Iris pigment epithelial cell (primary cell): ENCODE results near the gene C1QL1.
A peak's percentile ranks its signal among the peaks of the same experiment; 100 is the strongest.

Experiments
- DNase-seq: peaks from one replicate; pipeline ENCODE4 v3.0.0-alpha.2; 2011; ENCODE audit warnings: low read depth

Gene C1QL1

DNA sequence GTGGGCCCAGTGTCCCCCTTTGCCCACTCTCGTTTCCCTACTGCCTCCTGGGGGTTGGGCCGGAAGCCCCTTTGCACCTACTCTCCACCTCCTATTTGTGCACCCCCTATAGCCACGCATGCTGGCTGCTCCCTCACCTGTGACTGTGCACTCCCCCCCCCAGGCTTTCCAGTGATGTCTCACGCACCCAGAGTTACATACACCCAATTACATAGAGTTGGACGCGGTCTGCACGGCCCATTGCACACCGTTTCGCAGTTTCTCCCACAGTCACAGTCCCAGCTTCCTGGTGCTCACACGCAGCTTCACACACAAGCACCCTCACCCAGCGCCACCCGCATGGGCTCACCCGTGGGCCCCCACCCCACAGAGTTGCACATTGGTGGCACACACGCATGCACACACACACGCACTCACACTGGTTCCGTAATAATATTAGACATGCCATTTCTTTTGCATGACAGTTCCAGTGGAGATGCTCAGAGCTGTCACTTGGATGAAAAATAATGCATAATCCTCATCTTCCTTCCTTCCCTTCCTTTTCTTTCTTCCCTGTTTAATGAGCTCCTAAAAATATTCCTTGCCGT, 21.5 kb upstream of the C1QL1 start:
- DNase-seq, result no peak

DNA sequence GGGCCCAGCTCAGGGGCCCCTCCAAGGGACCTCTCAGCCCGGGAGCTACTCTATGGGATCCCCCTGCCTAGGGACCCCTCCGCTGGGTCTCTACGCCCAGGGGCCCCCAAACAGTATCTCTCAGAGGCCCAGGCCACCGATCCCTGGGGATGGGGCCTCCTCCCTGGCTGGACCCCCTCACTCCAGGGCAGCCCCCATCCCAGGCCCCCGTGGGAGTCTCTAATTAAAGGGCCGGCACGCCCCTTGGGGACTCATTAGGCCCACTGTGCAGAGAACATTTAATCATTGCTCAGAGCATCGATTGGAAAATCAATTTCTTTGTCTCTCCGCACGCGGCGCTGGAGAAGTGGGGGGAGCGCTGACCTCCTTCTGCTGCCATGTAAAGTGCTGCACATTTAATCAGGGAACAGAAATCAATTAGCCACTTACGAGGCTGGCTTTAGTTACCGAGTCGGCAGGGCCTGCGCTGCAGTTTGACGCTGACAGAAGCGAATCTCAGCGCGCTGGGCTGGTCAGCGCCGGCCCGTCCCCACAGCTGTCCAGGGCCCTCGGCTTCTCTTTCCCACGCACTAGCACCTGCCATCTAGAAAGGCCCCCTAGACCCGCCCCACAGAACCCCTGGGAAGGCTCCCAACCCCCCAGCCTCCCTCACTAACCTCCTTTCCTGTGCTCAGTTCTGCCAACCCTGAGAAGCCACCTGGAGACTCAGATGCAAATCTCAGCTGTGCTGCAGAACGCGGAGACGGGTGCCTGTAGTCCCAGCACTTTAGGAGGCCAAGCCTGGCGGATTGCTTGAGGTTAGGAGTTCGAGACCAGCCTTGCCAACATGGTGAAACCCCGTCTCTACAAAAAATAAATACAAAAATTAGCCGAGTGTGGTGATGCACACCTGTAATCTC, 20.2 kb upstream of the C1QL1 start:
- no peak for DNase-seq

DNA sequence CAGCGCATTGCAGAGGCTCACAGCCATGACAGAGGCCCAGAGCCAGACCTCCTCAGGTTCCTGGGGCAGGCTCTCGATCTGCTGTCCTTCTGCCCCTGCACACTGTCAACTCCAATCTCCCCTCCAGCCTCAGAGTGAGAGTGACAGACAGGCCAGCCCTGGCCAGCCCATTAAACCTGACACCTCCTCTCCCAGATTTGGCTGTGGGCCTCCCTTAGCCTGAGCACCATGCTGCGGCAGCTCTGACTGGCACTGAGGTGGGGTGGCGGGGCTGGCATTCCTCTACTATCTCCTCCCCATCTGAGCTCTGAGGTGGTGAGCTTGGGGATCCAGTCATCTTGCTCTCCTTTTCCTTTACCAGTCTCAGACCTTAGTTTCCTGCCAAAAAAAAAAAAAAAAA, 15.5 kb upstream of the C1QL1 start:
- DNase-seq, result no peak

DNA sequence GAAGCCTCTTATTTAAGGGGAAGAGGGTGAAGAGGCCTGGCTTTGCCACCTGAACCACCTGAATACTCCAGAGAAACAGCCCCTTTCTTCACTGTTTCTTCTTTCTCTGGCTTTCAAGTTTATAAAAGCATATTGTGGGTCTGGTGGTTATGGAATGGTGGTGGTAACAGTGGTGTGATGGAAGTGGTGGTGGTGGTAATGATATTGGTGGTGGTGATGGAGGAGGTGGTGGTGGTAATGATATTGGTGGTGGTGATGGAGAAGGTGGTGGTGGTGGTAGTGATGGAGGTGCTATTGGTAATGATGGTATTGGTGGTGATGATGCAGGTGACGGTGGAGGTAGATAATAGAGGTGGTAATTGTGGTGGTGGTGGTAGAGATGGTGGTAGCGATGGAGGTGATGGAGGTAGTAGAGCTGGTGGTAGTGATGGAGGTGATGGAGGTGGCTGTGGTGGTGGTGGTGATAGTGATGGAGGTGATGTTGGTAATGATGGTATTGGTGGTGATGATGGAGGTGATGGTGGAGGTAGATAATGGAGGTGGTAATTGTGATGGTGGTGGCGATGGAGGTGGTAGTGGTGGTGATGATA, 14.1 kb upstream of the C1QL1 start:
- DNase-seq, result no peak

DNA sequence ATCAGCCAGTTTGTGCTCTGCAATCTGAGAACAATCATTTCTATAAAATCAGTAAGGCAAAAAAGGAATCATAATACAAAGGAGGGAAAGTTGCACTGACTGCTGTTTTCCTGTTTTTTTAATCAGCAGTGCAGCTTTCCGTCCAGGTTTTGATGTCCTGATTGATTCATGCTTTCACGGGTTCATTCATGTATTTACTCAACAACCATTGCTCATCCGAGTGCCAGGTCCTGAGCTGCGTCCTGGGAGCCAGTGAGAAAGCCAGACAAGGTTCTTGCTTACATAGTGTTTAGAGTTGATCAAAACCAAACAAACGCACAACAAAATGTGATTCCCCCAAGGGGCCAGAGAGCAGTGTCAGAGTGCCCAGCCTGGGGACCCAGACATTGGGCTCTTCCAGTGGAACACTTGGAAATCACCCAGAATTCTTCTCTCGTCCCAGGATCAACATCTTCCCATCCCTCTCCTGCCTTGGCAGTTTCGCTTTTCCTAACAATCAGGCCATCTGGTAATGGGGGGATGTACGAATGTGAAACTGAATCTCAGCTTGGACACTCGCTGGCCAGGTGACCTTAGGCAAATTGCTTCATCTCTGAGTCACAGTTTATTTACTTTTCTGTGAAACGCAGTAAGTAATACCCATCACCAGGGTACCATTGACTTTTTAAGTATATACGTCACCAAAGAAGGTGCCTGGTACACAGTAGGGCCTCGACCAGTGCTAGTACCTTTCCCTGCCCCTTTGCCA, 13.3 kb upstream of the C1QL1 start:
- peak; percentile 92 for DNase-seq

DNA sequence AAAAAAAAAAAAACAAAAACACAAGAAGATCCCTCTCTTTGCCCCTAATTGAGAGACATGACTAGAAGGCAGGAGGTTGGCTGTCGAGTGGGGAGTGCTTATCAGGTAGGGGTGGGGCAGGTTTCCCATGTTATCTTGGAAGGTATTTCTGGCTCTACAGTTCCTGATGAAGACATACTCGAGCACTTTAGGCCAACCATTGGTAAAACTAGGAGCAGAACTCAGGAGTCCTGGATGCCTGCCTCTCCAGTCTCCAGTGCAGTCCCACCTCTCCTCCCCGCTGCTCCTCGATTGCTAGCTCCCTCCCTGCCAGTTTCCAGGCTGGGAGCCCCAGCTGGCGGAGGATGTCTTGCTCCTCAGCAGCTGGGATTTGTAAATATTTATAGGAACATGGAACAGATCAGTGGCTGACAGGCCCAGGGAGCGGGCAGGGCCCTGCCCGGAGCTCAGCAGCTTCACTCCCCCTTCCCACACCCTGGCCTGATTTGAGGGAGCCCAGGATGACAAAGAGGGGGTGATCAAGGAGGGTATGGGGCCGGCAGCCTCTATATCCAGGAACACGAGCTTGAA, 11.4 kb upstream of the C1QL1 start:
- no peak for DNase-seq

DNA sequence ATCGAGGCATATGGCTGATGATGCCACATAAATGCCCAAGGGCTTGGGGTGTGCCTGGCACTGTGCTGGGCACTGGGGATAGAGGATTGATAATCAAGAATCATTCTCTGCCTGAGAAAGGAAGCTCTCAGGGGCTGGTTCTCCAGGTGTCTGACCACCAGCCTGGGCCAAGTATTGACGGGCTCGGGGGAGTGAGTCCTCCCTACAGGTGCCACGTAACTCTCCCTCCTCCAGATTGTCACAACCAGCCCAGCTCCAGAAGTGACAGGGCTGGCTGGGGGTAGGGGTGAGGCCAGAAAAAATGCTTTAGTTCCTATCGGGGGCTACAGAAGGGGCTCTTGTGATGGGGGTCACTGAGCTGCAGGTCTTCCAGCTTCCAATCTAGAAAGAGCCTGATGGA, 10.7 kb upstream of the C1QL1 start:
- no peak for DNase-seq

DNA sequence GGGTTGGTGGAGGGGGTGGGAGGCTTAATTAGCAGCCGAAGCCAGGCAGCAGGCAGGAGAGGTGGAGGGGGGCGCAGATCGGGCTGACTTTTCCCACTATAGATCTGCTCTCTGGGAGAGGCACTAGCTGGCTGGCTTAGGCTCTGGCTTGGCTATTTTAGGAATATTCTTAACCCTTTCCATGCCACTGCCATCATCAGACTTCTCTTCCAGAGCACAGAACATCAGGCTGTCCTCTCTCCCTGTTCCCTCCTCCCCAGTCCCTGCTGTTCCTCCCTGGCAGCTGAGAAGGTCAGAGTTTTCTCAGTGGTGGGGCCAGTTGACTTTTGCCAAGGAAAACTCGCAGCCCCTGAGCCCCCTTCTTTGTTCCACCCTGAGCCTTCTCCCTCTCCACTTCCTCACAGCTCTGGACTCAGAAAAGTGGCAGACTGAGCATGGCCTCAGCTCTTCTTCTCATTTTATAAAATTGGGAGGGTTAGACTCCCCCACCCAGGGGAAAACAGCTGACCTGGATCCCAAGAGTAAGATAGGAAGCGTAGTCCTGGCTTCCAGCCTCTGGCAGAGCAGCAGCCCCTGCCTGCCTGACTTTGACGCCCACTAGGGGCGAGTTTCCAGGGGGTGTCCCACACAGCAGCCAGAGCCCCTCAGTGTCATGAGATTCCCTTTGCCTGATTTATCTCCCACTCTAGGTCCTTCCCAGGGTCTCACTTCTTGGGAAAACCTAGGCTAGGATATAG, 9.9 kb upstream of the C1QL1 start:
- no peak for DNase-seq

DNA sequence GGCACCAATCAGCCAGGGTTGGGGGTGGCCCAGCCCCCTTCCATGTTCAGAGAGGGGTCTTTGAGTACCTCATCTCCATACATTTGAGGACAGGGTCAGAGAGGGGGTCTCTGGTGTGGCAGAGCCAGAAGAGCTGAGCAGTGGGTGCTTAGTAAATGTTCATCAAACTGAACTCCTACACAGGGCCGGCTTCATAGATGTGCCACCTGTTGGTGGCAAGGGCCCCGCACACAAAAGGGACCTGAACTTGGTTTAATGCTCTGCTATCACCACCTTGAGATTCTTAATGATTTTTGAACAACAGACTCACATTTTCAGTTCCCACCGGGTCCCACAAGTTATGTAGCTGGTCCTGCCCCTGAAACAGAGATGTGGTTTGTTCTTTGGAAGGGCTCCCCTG, 9.0 kb upstream of the C1QL1 start:
- DNase-seq, result no peak

DNA sequence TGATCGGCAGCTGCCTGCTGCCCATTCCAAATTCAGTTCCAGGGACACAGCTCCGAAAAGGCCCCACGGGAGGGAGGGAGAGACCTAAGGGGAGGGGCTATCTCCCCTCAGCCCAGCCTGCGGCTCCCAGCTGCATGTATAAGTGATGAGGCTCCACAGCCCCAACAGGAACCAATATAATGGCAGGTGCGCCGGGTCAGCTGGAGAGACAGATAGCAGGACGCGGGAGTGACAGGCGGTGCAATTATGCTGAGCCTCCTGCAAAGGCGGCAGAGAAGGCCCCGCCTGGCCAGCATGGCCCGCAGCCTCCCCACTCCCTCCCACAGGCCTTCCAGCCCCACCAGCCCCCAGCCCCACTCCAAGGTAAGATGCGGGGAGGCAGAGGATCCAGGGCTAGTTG, 8.1 kb upstream of the C1QL1 start:
- no peak for DNase-seq

DNA sequence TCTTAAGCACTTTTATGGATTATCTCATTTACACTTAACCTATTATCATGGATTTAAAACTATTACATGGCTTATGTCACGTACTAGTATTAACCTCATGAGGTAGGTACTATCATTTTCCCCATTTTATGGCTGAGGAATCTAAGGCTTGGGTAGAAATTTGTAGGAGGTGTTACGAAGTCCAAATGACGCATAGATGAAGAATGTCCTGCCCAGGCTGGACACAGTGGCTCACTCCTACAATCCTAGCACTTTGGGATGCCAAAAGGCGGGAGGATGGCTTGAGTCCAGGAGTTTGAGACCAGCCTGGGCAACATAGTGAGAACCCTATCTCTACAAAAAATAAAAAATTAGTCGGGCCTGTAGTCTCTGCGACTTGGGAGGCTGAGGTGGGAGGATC, 4.8 kb upstream of the C1QL1 start:
- no peak for DNase-seq

DNA sequence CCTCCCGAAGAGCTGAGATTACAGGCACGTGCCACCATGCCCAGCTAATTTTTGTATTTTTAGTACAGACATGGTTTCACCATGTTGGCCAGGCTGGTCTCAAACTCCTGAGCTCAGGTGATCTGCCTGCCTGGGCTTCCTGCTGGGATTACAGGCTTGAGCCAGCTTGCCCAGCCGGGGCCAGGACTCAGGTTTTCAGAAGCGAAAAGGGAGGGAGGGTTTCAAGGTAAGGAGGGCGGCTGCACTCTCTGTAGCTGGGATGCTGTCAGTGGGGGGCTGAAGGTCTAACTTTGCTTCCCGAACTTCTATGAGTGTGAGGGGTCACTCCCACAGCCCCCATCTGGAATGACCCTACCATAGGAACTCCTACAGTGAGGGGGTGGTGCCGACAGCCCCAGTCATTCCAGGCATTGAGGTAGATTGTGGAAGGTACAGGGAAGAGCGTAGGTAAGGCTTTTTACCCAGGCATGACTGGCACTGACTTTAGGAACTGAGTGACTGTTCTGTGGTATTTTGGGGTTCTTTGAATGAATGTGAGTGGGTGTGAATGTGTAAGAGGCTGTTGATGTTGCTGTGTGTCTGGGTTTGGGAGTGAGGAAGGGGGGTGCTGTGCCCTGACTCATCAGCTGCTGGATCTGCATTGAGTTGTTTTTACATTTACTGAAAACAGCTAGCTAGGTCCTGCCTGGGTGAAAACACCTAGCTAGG, 3.8 kb upstream of the C1QL1 start:
- peak; percentile 83 for DNase-seq

DNA sequence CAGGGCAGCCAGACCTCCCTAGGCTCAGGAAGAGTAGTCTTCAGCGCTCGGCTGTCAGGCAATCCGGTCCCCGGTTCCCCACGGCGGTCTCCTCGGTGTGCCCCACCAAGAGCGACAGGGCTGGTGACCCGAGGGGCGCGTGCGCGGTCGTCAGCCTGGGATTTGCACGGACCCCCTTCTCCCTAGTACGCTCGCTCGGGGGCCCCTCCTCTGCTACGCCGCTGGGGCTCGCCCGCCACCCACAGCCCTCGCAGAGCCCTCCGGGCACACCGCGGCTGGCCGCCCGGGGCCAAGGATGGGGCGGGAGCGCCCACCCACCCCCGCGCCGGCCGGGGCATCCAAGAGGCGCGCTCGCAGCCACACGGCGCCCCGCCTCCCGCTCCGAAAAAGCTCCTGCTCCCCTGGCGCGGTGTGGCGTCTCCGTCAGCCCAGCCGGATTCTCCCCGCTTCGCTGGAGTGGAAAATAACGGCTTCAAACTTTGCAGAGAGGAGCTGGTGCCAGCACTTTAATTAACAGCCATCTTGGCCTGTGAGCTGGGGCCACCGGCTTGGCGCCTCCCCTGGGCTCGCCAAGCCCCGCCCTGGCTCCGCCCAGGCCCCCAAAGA, 2.1 kb upstream of the C1QL1 start:
- DNase-seq, result peak; percentile 30

DNA sequence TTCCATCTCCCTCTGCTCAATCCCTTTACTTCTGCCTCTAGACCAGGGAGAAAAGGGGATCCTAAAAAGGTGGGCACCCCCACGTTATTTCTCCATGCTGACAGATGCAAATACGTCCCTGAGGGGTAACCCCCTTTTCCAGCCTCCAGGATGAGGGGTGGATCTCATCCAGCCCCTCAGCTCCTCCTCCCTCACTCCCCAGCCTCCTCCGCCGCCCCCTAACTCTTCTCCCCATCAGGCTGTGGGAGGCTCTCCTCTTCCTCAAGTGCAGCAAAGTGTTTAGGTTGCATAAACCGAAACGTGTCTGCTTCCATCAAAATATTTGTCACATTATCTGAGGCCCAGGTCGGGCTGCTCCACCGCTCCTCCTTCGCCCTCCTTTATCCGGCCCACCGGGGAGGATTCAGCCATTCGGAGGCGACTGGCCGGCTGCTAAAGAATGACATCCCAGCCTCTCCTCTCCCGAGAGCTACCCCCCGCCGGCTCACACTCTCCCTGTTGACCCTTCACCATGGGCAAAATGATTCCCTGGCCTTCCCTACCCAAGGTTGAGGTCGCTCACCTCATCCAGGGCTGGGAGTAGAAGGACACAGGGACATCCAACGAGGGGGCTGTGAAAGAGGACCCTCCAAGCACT, 1.2 kb upstream of the C1QL1 start:
- DNase-seq, result no peak

DNA sequence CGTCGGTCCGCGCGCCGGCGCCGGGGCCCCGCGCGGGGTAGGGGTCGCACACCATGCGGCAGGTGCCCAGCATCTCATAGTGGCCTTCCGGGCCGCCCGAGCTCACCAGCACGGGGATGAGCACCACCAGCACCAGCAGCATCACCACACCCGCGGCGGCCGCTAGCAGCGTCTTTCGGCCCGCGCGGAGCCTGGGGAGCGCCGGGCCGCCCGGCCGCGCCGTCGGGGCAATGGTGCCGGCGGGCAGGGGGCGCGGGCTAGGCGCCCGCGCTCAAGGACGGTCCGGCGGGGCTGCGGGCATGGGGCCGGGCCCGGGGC, 237 bp downstream of the C1QL1 start:
- no peak for DNase-seq

DNA sequence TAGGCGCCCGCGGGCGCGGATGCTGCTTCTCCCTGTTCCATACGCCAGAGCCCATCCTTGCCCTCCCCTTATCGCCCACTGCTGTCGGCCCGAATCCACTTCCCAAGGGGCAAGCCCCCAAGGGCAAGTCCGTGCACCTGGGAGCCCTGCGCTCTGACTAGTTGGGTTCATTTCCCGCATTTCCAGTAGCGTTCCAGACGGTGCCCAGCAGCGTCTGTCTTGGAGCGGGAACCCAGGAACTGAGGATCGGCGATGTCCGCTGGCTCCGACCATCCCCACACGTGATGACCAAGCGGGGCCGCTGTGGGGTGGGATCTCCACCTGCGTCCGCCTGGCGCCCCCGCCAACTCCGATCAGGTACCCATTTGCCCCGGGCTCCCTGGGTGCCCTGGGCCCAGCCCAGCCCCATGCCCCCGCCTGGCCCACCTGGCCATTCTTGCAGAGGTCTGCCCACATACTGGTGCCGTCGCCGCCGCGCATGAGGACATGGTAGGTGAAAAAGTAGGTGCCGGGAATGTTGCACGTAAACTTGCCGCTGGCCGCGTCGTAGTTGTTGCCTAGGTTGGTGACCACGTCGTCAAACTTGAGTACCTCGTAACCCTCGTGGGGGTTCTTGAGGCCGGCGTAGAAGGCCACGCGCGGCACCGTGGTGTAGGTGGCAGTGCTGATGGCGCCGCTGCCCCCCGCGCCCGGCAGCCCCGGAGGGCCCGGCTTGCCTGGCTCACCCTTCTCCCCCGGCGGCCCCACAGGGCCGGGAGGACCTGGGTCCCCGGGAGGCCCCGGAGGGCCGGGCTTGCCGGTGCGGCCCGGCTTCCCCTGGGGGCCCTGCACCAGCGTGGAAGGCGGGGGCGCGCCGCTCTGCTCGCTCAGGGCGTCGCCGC, 837 bp downstream of the C1QL1 start:
- no peak for DNase-seq

DNA sequence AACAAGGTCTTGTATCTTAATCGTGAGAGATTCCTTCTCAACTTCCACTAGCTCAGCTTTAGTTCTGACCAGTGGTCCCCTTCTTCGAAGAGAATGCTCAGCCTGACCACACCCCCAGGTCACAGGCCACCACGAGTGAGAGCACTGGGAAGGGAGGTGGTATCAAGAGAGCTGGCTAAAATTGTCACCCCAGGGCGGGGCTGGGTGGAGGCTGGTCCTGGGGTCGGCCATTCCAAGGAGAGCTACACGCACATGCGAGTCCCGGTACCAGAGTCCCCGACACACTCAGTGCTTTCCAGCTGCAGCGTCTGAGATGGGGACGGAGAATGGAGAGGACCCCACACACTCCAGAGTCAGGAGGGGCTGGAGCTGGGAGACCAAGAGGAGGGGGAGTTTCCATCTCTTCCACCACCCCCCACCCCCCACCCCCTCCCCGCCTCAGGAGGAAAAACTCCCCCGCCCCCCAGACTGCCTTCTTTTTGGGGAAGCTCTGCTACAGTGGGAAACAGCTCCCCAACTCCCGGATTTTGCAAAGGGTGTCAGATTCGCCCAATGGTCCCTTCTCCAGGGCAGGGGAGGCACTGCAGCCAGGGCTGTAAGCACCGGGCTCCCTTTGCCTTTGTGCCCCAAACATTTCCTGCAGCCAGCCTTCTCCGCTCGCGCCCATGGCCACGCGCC, 1.6 kb downstream of the C1QL1 start:
- DNase-seq, result no peak

DNA sequence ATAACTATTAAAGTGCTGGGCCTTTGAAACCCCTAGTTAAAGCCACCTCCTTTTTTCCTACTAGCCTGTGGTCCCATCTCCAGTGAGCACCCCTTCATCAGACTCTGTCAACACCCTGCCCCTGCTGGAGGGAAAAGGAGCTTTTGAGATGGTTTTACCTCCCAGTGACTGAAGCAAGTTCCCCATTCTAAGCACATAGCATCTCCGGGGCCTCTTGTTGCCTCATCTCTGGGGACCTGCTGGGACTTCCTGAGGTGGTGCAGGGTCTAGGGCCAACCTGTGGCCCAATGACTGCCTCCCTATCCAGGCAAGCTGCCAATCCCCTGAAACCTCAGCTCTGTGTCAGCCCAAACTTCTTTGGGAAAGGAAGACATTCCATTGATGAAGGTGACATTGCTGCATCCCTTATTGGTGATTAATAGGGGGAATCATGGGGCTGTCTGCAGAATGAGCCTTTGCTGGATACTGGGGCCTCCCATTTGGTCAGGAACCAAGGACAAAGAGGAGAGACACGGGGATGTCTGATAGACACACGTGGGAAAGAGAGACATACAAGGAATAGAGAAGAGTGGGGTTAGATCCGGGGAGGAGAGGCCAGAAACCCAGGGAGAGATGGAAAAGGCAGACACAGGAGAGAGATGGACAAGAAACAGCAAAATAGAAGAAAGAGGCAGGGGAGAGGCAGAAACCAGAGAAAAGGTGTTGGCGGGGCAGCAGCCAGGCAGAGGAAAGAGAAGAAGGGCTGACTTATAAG, 2.4 kb downstream of the C1QL1 start:
- DNase-seq, result no peak
